Stimulated activated CD8-positive, alpha-beta memory T cell treated with anti-CD3 and anti-CD28 coated beads, Interleukin-4, amount 100 ng/mL, for 1 hour (primary cell): ENCODE results near the gene SGCD.
"Not testable (repeated sequence)": the region's sequence is repeated elsewhere in the genome, so short reads cannot be mapped to it uniquely, and the experiment has no call there.

ENCODE experiments used
- DNase-seq, 2 donors: peaks; one replicate each; pipeline ENCODE4 v3.0.0-alpha.2; 2020; ENCODE audit warnings: low read depth in 2 of 2, low spot score in 1 of 2

Gene SGCD

GRCh38 chr5:156556666-156557406, 229.9 kb downstream of the SGCD start:
- no peak for DNase-seq

- no peak for DNase-seq
Measured at GRCh38 chr5:156560002-156560401, 233.0 kb downstream of the SGCD start.

- DNase-seq = no peak
Measured at GRCh38 chr5:156561651-156562050, 234.7 kb downstream of the SGCD start.

- no peak for DNase-seq
Measured at GRCh38 chr5:156570615-156571014, 243.7 kb downstream of the SGCD start.

- no peak for DNase-seq
Measured at GRCh38 chr5:156581725-156582124, 254.8 kb downstream of the SGCD start.

- no peak for DNase-seq
Measured at GRCh38 chr5:156582193-156582598, 255.2 kb downstream of the SGCD start.

GRCh38 chr5:156584871-156585270, 257.9 kb downstream of the SGCD start:
- no peak for DNase-seq

GRCh38 chr5:156585999-156586398, 259.0 kb downstream of the SGCD start:
- no peak for DNase-seq

GRCh38 chr5:156587012-156587411, 260.0 kb downstream of the SGCD start:
- DNase-seq = no peak

- DNase-seq = no peak
Measured at GRCh38 chr5:156588306-156588705, 261.3 kb downstream of the SGCD start.

- DNase-seq = no peak
Measured at GRCh38 chr5:156589104-156589945, 262.4 kb downstream of the SGCD start.

GRCh38 chr5:156589946-156590216, 262.9 kb downstream of the SGCD start:
- no peak for DNase-seq

GRCh38 chr5:156590978-156591377, 264.0 kb downstream of the SGCD start:
- DNase-seq = no peak

- no peak for DNase-seq
Measured at GRCh38 chr5:156591631-156592030, 264.7 kb downstream of the SGCD start.

GRCh38 chr5:156593546-156593945, 266.6 kb downstream of the SGCD start:
- DNase-seq = no peak

- DNase-seq = no peak
Measured at GRCh38 chr5:156594406-156594805, 267.4 kb downstream of the SGCD start.

- no peak for DNase-seq
Measured at GRCh38 chr5:156595132-156595787, 268.3 kb downstream of the SGCD start.

- DNase-seq = no peak
Measured at GRCh38 chr5:156597276-156597675, 270.3 kb downstream of the SGCD start.

GRCh38 chr5:156598964-156599363, 272.0 kb downstream of the SGCD start:
- DNase-seq = no peak

GRCh38 chr5:156610582-156610981, 283.6 kb downstream of the SGCD start:
- DNase-seq = not testable (repeated sequence)

- no peak for DNase-seq
Measured at GRCh38 chr5:156615901-156616300, 288.9 kb downstream of the SGCD start.

- no peak for DNase-seq
Measured at GRCh38 chr5:156617426-156617825, 290.5 kb downstream of the SGCD start.
